K562 (cell line): Measurements from ENCODE around the gene WDR18. TPM values are rescaled to one million over a fixed set of nuclear protein-coding genes. Genes with fewer than 3 reads are reported as not detected.

Experiments used
- ATAC-seq: fragments of 200-7000 bp; cut with Tn5 transposase; 3 replicates; pipeline ENCODE4 v1.9.1; 2020; ENCODE audit warnings: moderate library complexity
- BruUV-seq: library from RNA; stranded (reverse); fragments of 400-500 nt; replicated peaks from 2 replicates; lab custom pipeline; 2021; lab: Mats Ljungman, UMichigan
- CTCF ChIA-PET: fragments of 300-600 bp; formaldehyde crosslinking; extraction: SDS; loops from one replicate; lab custom pipeline; 2021; ENCODE audit warnings: low intra/inter-chr PET ratio; lab: Yijun Ruan, JAX
- POLR2A ChIA-PET: fragments of 300-600, 350-650 bp; sonication (Branson Sonifier 250); formaldehyde crosslinking; extraction: SDS; loops from one replicate; lab custom pipeline; 2021; ENCODE audit warnings: antibody characterized with exemption, inconsistent platforms; lab: Yijun Ruan, JAX
- DNase-seq, 4 experiments: peaks; one replicate each; pipeline versions ENCODE4 v3.0.0 to v3.0.0-alpha.2; 2011 to 2018; ENCODE audit warnings: low spot score in 3 of 4, mixed read lengths in 3 of 4; ENCODE audit errors: extremely low read depth in 1 of 4
- FAIRE-seq: peaks from 2 replicates; lab custom pipeline; 2011; peaks lifted over from hg19 to GRCh38; lab: Jason Lieb, UNC
- H2AFZ ChIP-seq: 2 replicates; pipeline ENCODE4 v1.6.0; 2011; ENCODE audit warnings: low read depth, low read length, control low read depth, inconsistent platforms
- H3K27ac ChIP-seq: fragments of 200-600 bp; 3 replicates; pipeline ENCODE4 v1.8.0; 2011; ENCODE audit warnings: low read depth, mild to moderate bottlenecking, control low read depth, inconsistent platforms, low read length, moderate library complexity, mixed read lengths; ENCODE audit errors: extremely low read depth
- H3K27me3 ChIP-seq, 2 experiments: fragments of 300-600 bp in 1 of 2; 2 replicates in 1 of 2; 3 replicates in 1 of 2; pipeline versions ENCODE4 v1.6.0 to v1.8.0; 2011; ENCODE audit warnings: inconsistent platforms in 2 of 2, low read length in 2 of 2, mild to moderate bottlenecking in 1 of 2, mixed read lengths in 1 of 2, moderate library complexity in 1 of 2; ENCODE audit not compliant: control insufficient read depth in 2 of 2, insufficient read depth in 2 of 2
- H3K36me3 ChIP-seq: fragments of 300-600 bp; 3 replicates; pipeline ENCODE4 v1.8.0; 2011; ENCODE audit warnings: mild to moderate bottlenecking, low read length, inconsistent platforms; ENCODE audit not compliant: control insufficient read depth, insufficient read depth
- H3K4me1 ChIP-seq, 2 experiments: fragments of 200-600 bp in 1 of 2; replicated peaks in 1 of 2; 2 replicates in 1 of 2; 3 replicates in 1 of 2; pipeline versions ENCODE4 v1.5.1 to v1.8.0; 2011; ENCODE audit warnings: inconsistent platforms in 2 of 2, low read length in 2 of 2, mild to moderate bottlenecking in 1 of 2, mixed read lengths in 1 of 2, moderate library complexity in 1 of 2; ENCODE audit not compliant: control insufficient read depth in 2 of 2, insufficient read depth in 2 of 2
- H3K4me2 ChIP-seq: 2 replicates; pipeline ENCODE4 v1.6.1; 2011; ENCODE audit warnings: low read length, control low read depth, inconsistent platforms, mixed read lengths; ENCODE audit not compliant: insufficient read depth
- H3K4me3 ChIP-seq: fragments of 200-600 bp; sonication (generic), shearing (Covaris generic); 2 replicates; pipeline ENCODE4 v1.5.1; 2016; ENCODE audit warnings: control low read depth, inconsistent platforms
- H3K79me2 ChIP-seq: fragments of 200-600 bp; 3 replicates; pipeline ENCODE4 v1.8.0; 2011; ENCODE audit warnings: low read length, inconsistent platforms; ENCODE audit not compliant: control insufficient read depth, insufficient read depth
- H3K9ac ChIP-seq, 2 experiments: 2 replicates each; pipeline versions ENCODE4 v1.6.0 to v1.6.1; 2011; ENCODE audit warnings: low read depth in 2 of 2, low read length in 2 of 2, control low read depth in 1 of 2, inconsistent platforms in 1 of 2, mild to moderate bottlenecking in 1 of 2, mixed read lengths in 1 of 2; ENCODE audit not compliant: insufficient read depth in 1 of 2
- H3K9me1 ChIP-seq: one replicate; pipeline ENCODE4 v1.6.0; 2011; ENCODE audit warnings: inconsistent platforms, mild to moderate bottlenecking, low read length, moderate library complexity; ENCODE audit not compliant: control insufficient read depth, insufficient read depth
- H3K9me3 ChIP-seq: replicated peaks from 2 replicates; pipeline ENCODE4 v1.5.1; 2011; ENCODE audit warnings: low read depth, low read length, inconsistent platforms; ENCODE audit not compliant: control insufficient read depth, insufficient read depth
- H4K20me1 ChIP-seq: replicated peaks from 2 replicates; pipeline ENCODE4 v1.6.1; 2011; ENCODE audit warnings: low read length, inconsistent platforms, mixed read lengths; ENCODE audit not compliant: control insufficient read depth, insufficient read depth
- HNRNPL ChIP-seq: fragments of 200-400 bp; formaldehyde crosslinking; IDR thresholded peaks from 2 replicates; pipeline ENCODE4 v1.6.1; 2017; ENCODE audit warnings: low read depth, mild to moderate bottlenecking, low read length
- ZNF316 ChIP-seq: fragments of 450-650 bp; IDR thresholded peaks from 2 replicates; pipeline ENCODE4 v1.6.1; 2016
- WGBS: fragments of 100-300 bp; shearing (Covaris generic); methylation state at CpG from one replicate; pipeline ENCODE4 v1.1.6; 2016; ENCODE audit warnings: low coverage, mixed read lengths; ENCODE audit not compliant: insufficient coverage; ENCODE audit errors: missing lambda C conversion rate; 5-methylcytosine and 5-hydroxymethylcytosine counted together
- in situ Hi-C: fragments of 300-500 bp; cut with MboI; formaldehyde crosslinking; loops from 4 replicates; pipeline ENCODE4 v1.15.0; 2018; ENCODE audit warnings: inconsistent platforms, mixed read lengths
- intact Hi-C: fragments of 100-400 bp; cut with micrococcal nuclease; formaldehyde crosslinking; loops from 2 replicates; pipeline ENCODE4 v1.14.2; 2022
- polyA plus RNA-seq, 8 experiments: library from polyadenylated mRNA; depleted of rRNA in 4 of 8; stranded (reverse) in 5 of 8; unstranded in 3 of 8; fragments of >200 nt; fragmentation: Nextera tagmentation in 2 of 8; fragmentation: Illumina TruSeq in 1 of 8; extraction: Ambion mirVana in 2 of 8; extraction: Trizol in 1 of 8; gene quantifications; 2 replicates each; pipeline versions ENCODE4 v1.2.1 to v1.2.3, GENCODE V29; 2011 to 2014; ENCODE audit warnings: inconsistent platforms in 1 of 8, missing spikeins in 1 of 8
- total RNA-seq, 7 experiments: library from RNA; depleted of rRNA in 6 of 7; stranded (reverse); fragments of >200 nt in 6 of 7; fragmentation: Illumina TruSeq in 2 of 7; extraction: Trizol in 2 of 7; gene quantifications; 2 replicates each; pipeline versions ENCODE4 v1.2.1 to v1.2.3, GENCODE V29; 2011 to 2021; ENCODE audit warnings: low replicate concordance in 1 of 7
- TF ChIP-seq, protein P1 (sequence below): IDR thresholded peaks from 2 replicates; pipeline ENCODE4 v1.6.1; 2012; ENCODE audit warnings: low read depth, low read length, improper control_type of control experiment, borderline replicate concordance

The WDR18 gene
- total and polyA plus RNA-seq, 9 of the 15 experiments (the other 6 are each of a cell fraction or from before 2014, with no cell fraction given) = 0.65 to 181 (median 30.1) TPM

DNA sequence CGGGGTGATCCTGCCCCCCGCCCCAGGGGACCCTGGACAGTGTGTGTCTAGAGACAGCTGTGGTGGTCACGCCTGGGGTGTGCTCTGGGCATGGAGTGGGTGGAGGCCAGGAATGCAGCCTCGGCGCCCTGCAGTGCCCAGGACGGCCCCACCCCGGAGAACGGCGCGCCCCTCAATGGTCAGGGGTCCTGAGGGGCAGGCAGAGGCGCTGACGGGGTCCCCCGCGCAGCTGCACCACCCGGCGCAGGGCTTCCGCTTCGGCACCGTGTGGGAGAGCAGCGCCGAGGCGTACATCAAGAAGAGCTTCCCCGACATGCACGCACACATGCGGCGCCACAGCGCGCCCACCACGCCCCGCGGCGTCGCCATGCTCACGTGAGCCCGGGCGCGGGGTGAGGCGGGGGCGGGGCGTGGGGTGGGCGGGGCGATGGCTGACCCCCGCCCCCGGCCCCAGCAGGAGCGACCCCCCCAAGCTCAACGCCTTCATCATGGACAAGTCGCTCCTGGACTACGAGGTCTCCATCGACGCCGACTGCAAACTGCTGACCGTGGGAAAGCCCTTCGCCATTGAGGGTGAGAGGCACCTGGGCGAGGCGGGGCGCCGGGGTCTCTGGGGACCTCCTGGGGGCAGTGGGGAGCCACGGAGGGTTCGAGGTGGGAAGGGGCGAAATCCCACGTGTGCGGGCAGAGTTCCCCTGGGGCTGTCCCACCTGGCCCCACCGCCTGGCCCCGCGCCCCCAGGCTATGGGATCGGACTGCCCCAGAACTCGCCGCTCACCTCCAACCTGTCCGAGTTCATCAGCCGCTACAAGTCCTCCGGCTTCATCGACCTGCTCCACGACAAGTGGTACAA lies 23.5 kb downstream of the WDR18 start:
- no TSS peak for BruUV-seq
- CTCF ChIA-PET = no interaction called here
- DNase-seq = no peak
- Histone ChIP-seq H3K79me2 (no peaks in the 10 kb centered on the region), H3K9me3 (no peaks in the 10 kb centered on the region), H4K20me1 (no peaks in the 10 kb centered on the region), H3K27me3 (no peaks in the 10 kb centered on the region), H3K4me2 (no peak overlapping the region), H2AFZ (no peak overlapping the region), H3K9me1 (no peaks in the 10 kb centered on the region), H3K4me3 (no peak overlapping the region), H3K36me3 (peaks cover 35% of the 10 kb centered on the region; the same call in 1 of the 3 replicates), H3K4me1 (peaks cover 0 to 75% of the 10 kb centered on the region in 2 experiments; a peak in 2 of 5 replicates), H3K9ac (no peak overlapping the region), H3K27ac (no peak overlapping the region)
- in situ Hi-C loops (no loop called here), intact Hi-C loops (no loop called here)
- FAIRE-seq = no peak
- POLR2A ChIA-PET = interaction anchor here (0.6 to 0.8 kb wide), 2 partner anchors 10 to 20 kb away, joined by 3 to 4 read pairs; no protein-coding TSS in a partner anchor
- TF ChIP-seq ZNF316 = 0 out of 2 replicates have a peak, but pooled peaks have one; percentile 1
- TF ChIP-seq, protein P1, sequence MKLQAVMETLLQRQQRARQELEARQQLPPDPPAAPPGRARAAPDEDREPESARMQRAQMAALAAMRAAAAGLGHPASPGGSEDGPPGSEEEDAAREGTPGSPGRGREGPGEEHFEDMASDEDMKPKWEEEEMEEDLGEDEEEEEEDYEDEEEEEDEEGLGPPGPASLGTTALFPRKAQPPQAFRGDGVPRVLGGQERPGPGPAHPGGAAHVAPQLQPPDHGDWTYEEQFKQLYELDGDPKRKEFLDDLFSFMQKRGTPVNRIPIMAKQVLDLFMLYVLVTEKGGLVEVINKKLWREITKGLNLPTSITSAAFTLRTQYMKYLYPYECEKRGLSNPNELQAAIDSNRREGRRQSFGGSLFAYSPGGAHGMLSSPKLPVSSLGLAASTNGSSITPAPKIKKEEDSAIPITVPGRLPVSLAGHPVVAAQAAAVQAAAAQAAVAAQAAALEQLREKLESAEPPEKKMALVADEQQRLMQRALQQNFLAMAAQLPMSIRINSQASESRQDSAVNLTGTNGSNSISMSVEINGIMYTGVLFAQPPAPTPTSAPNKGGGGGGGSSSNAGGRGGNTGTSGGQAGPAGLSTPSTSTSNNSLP = no peak
- peak; percentile 44; the same call in 1 of the 2 replicates for TF ChIP-seq HNRNPL
- ATAC-seq = no peak
- WGBS = 95% methylated on average over 29 of the region's 73 CpGs
